Adrenal gland (tissue), 12 donors: ENCODE measurements around the gene CHD9. TPM values are rescaled to one million over a fixed set of nuclear protein-coding genes. Genes with fewer than 3 reads are reported as not detected.
"Not testable (repeated sequence)": the region's sequence is repeated elsewhere in the genome, so short reads cannot be mapped to it uniquely, and the experiment has no call there.

ENCODE experiments used
- DNase-seq, 7 donors: peaks; one replicate each; pipeline ENCODE4 v3.0.0-alpha.2; 2019 to 2020
- H3K27ac ChIP-seq, 5 donors: fragments of 200-600 bp; sonication (generic) in 4 of 5; 1 replicate in 3 of 5; 2 replicates in 2 of 5; pipeline versions ENCODE4 v1.5.1 to v1.8.0; 2016 to 2020; ENCODE audit warnings: mild to moderate bottlenecking in 1 of 5
- H3K27me3 ChIP-seq: fragments of 200-600 bp; 2 replicates; pipeline ENCODE4 v1.8.0; 2021
- H3K36me3 ChIP-seq, 2 donors: fragments of 200-600 bp; replicated peaks in 1 of 2; 1 replicate in 1 of 2; 2 replicates in 1 of 2; pipeline versions ENCODE4 v1.5.1 to v1.8.0; 2018 to 2022
- H3K4me1 ChIP-seq, 2 donors: fragments of 200-600 bp; replicated peaks in 1 of 2; 1 replicate in 1 of 2; 2 replicates in 1 of 2; pipeline versions ENCODE4 v1.5.1 to v1.8.0; 2018 to 2021
- H3K4me3 ChIP-seq, 4 donors: fragments of 200-600 bp; sonication (generic) in 3 of 4; one replicate each; pipeline ENCODE4 v1.5.1; 2016 to 2018
- H3K9me3 ChIP-seq, 3 donors: fragments of 200-600 bp; sonication (generic) in 1 of 3; replicated peaks in 1 of 3; 1 replicate in 2 of 3; 2 replicates in 1 of 3; pipeline versions ENCODE4 v1.5.1 to v1.8.0; 2016 to 2021
- CTCF ChIP-seq, 6 experiments: fragments of 450-650 bp in 4 of 6; fragments of 200-600 bp in 2 of 6; sonication (generic) in 1 of 6; IDR thresholded peaks; 1 replicate in 5 of 6; 2 replicates in 1 of 6; pipeline versions ENCODE4 v1.5.1 to v1.8.0; 2016 to 2021; ENCODE audit warnings: antibody characterized with exemption in 6 of 6, mild to moderate bottlenecking in 2 of 6, moderate library complexity in 1 of 6
- POLR2A ChIP-seq, 2 donors: fragments of 450-650 bp; IDR thresholded peaks; one replicate each; pipeline ENCODE4 v1.6.1; 2017; ENCODE audit warnings: antibody characterized with exemption in 2 of 2, mild to moderate bottlenecking in 2 of 2, moderate library complexity in 1 of 2
- WGBS, 4 donors: extraction: QIAGEN DNeasy Blood & Tissue Kit in 2 of 4; methylation state at CpG; one replicate each; pipeline versions ENCODE4 v1.1.5 to v1.1.7; 2013 to 2017; 5-methylcytosine and 5-hydroxymethylcytosine counted together
- intact Hi-C, 2 donors: fragments of 100-400 bp; cut with DNase I; formaldehyde crosslinking; loops; one replicate each; pipeline versions ENCODE4 v1.14.1 to v1.15.0; 2022 to 2023
- polyA plus RNA-seq, 3 donors: library from polyadenylated mRNA; stranded (reverse); fragments of 200-250 nt in 2 of 3; fragments of 350-450 nt in 1 of 3; fragmentation: Illumina TruSeq in 1 of 3; extraction: RNeasy Lipid Tissue Mini Kit (QIAGEN cat#74804) in 1 of 3; gene quantifications; one replicate each; pipeline ENCODE4 v1.2.3, GENCODE V29; 2013 to 2014
- total RNA-seq, 9 donors: library from RNA; depleted of rRNA in 4 of 9; stranded (reverse); fragments of >200 nt in 4 of 9; fragments of 120-200 nt in 1 of 9; fragmentation: NEBNext Ultra II Directional in 1 of 9; extraction: Animal tissue kit (Norgen Biotek cat#: 25700) in 1 of 9; gene quantifications; one replicate each; pipeline versions ENCODE4 v1.1.0 to v1.2.4, GENCODE V29; 2013 to 2023
- donor health status: healthy with polysubstance abuse.
- donor health status: Bipolar disorder and iron deficiency.
- donor health status: DM: yes; HTN: yes; CAD: no.
- donor health status: DM: no; HTN: no; CAD: no.
- donor health status: DM: no; HTN: no; CAD: no.
- donor health status: DM: yes; HTN: yes; CAD: no.

CHD9 gene
- total and polyA plus RNA-seq, 12 donors = 10.0 to 95.9 (median 54.7) TPM

- Histone ChIP-seq H3K4me1 (no peaks in the 10 kb centered on the region), H3K27ac (no peak overlapping the region), H3K9me3 (no peaks in the 10 kb centered on the region), H3K4me3 (no peak overlapping the region), H3K27me3 (no peaks in the 10 kb centered on the region), H3K36me3 (no peaks in the 10 kb centered on the region)
- intact Hi-C loops = no loop called here
- peak in 1 of 7 donors; percentile 14 for DNase-seq
- WGBS, 4 donors = 40 to 47% (median 43%) methylated on average over 2 of the region's 2 CpGs
- TF ChIP-seq POLR2A (IDR thresholded peaks at IDR 0.05) = no peak
- no peak for TF ChIP-seq CTCF (IDR thresholded peaks at IDR 0.05)
Observed at GRCh38 chr16:53031323-53031942, 23.4 kb upstream of the CHD9 start.

- Histone ChIP-seq H3K4me1 (no peaks in the 10 kb centered on the region), H3K4me3 (no peak overlapping the region), H3K27me3 (no peaks in the 10 kb centered on the region), H3K27ac (no peak overlapping the region), H3K9me3 (no peaks in the 10 kb centered on the region), H3K36me3 (no peaks in the 10 kb centered on the region)
- TF ChIP-seq POLR2A (IDR thresholded peaks at IDR 0.05) (no peak), CTCF (IDR thresholded peaks at IDR 0.05) (no peak)
- no peak for DNase-seq
- WGBS, 4 donors = 74 to 81% (median 77%) methylated on average over 6 of the region's 6 CpGs
- intact Hi-C loops = no loop called here
Observed at GRCh38 chr16:53034306-53034705, 20.5 kb upstream of the CHD9 start.

GRCh38 chr16:53035176-53035942 is 19.4 kb upstream of the CHD9 start:
- no peak for DNase-seq
- no peaks in the 10 kb centered on the region for H3K36me3 ChIP-seq
- TF ChIP-seq POLR2A (IDR thresholded peaks at IDR 0.05) = no peak
- no peak for TF ChIP-seq CTCF (IDR thresholded peaks at IDR 0.05)
- 65 to 84% (median 75%) methylated on average over 3 of the region's 3 CpGs for WGBS, 4 donors
- H3K9me3 ChIP-seq = no peaks in the 10 kb centered on the region
- no peak overlapping the region for H3K27ac ChIP-seq
- H3K4me1 ChIP-seq = no peaks in the 10 kb centered on the region
- no peak overlapping the region for H3K4me3 ChIP-seq
- no peaks in the 10 kb centered on the region for H3K27me3 ChIP-seq
- intact Hi-C loops = no loop called here

GRCh38 chr16:53036066-53036465 is 18.7 kb upstream of the CHD9 start:
- H3K27ac ChIP-seq = no peak overlapping the region
- H3K27me3 ChIP-seq = no peaks in the 10 kb centered on the region
- H3K36me3 ChIP-seq = no peaks in the 10 kb centered on the region
- H3K4me3 ChIP-seq = no peak overlapping the region
- 77 to 87% (median 79%) methylated on average over 6 of the region's 6 CpGs for WGBS, 4 donors
- TF ChIP-seq POLR2A (IDR thresholded peaks at IDR 0.05) (no peak), CTCF (IDR thresholded peaks at IDR 0.05) (no peak)
- no peak for DNase-seq
- no peaks in the 10 kb centered on the region for H3K9me3 ChIP-seq
- no peaks in the 10 kb centered on the region for H3K4me1 ChIP-seq
- intact Hi-C loops = no loop called here

- H3K4me3 ChIP-seq, H3K27ac ChIP-seq, intact Hi-C loops, DNase-seq, H3K9me3 ChIP-seq, H3K27me3 ChIP-seq, H3K36me3 ChIP-seq, H3K4me1 ChIP-seq: not testable (repeated sequence)
- 84 to 86% (median 85%) methylated on average over 5 to 6 of the region's 6 CpGs for WGBS, 4 donors
Observed at GRCh38 chr16:53036711-53037110, 18.1 kb upstream of the CHD9 start.
